HG03378 (cell line): ENCODE measurements around the gene TSPAN18.

Source experiments
- ATAC-seq: cut with Tn5 transposase; IDR thresholded peaks from one replicate; pipeline ENCODE4 v1.9.1; 2021; ENCODE audit warnings: mild to moderate bottlenecking, moderate library complexity; ENCODE audit not compliant: unreplicated experiment

The TSPAN18 gene

GRCh38 chr11:44879432-44879831, 152.7 kb downstream of the TSPAN18 start:
- ATAC-seq: no peak

- ATAC-seq: no peak
These were observed 153.7 kb downstream of the TSPAN18 start for GRCh38 chr11:44880511-44880910.

DNA sequence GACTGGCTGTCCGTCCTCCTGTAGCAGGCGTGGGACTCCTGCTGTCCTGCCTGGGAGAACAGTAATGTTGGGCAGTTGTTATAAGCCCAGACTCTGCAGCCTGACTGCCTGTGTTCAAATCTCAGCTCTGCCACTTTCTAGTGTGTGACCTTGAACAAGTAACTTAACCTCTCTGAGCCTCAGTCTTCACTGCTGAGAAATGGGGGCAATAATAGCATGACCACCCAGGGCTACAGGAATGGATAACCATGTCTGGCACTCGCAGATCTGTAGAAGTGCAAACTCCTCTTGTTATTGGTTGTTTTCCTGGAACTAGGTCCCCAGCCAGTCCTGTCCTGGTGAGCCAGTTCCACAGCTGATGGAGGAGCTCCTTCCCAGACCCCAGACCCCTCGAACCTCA, 154.2 kb downstream of the TSPAN18 start:
- no peak for ATAC-seq

- no peak for ATAC-seq
These were observed 156.5 kb downstream of the TSPAN18 start for GRCh38 chr11:44883277-44883676.

GRCh38 chr11:44884056-44884455, 157.3 kb downstream of the TSPAN18 start:
- ATAC-seq: no peak

DNA sequence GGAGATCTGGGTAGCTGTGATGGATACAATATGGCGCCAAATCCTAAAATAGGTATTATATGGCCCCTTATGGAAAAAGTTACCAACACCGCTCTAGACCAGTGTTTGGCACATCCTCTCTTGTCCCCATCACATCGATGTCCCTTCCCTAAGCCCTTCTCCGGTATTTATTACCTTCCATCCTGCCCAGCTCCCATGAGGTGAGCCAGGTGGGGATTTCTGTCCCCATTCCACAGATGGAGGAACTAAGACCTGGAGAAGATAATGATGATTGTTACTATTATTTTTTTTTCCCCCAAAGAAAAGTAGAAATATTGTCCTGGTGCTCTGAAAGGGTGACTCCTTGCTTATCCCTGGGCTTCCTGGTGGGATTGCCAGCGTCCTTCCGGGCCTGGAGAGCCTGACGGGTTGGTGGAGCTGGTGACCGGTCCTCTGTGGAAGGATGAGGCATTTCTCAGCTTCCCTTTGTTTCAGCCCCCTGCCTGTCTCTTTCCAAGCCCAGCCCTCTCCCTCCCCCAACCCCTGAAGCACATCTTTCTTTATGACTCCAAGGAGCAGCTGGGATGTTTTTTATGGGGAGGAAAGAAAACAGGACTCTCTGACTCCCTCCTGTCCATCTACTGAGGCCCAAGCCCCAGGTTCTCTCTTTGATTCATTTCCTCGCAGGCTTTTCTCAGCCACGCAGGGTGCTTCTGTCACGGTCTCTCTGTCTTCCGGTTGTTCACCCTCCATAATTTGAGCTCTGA, 158.5 kb downstream of the TSPAN18 start:
- no peak for ATAC-seq

- no peak for ATAC-seq
These were observed 159.4 kb downstream of the TSPAN18 start for GRCh38 chr11:44885919-44886789.

GRCh38 chr11:44886790-44887140, 160.0 kb downstream of the TSPAN18 start:
- no peak for ATAC-seq

DNA sequence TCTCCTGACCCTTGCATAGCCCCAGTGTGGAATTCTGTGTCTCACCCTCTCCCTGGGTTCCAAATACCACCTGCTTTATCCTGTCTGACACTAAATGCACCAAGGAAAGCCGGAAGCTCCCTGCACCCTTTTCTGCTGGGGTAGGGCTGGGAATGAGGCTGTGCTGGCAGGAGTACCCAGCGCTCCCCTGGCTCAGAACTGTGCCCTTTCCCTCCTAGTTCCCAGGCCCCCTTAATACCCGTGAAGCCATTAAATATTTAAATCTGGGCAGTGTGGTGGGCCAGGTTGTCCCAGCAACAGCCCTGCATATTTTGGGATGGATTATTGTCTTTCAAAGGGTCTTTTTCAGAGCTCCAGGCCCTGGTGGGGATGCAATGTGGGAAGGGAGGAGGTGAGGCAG, 160.9 kb downstream of the TSPAN18 start:
- no peak for ATAC-seq

DNA sequence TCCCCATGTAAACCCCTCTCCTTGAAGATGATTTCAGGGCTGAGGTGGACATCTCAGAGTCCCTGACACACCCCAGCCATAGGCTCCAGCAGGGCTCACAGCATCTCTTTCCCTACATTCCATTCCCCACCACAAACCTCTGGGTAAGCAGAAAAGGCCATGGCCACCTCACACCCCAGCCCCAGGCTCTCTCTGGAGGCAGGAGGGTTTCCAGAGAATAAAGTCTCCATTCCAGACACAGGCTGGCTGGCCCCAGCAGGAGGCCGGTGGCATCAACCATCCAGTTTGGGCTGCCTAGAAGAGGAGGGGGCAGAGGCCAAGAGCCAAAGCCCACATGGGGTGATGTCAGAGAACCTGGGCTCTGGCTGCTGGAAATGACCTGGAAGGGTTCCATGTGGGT, 162.5 kb downstream of the TSPAN18 start:
- no peak for ATAC-seq

DNA sequence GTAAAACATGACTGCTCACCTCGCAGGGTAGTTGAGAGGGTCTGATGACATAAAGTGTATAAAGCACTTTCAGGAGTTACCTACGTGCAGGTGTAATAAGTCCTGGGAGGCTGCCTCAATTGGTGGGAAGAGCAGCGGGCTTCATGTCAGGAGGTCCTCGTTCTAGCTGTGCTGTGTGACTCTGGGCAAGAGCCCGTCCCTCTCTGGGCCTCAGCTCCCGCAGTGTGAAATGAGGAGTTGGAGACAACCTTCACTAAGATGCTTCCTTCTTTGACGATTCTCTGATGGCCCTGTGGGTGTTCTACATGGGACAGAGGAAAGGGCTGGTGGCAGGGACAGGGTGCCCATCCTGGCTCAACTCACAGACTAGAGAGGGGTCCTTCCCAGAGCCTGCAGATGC, 166.1 kb downstream of the TSPAN18 start:
- ATAC-seq: no peak

GRCh38 chr11:44893308-44893822, 166.6 kb downstream of the TSPAN18 start:
- no peak for ATAC-seq

DNA sequence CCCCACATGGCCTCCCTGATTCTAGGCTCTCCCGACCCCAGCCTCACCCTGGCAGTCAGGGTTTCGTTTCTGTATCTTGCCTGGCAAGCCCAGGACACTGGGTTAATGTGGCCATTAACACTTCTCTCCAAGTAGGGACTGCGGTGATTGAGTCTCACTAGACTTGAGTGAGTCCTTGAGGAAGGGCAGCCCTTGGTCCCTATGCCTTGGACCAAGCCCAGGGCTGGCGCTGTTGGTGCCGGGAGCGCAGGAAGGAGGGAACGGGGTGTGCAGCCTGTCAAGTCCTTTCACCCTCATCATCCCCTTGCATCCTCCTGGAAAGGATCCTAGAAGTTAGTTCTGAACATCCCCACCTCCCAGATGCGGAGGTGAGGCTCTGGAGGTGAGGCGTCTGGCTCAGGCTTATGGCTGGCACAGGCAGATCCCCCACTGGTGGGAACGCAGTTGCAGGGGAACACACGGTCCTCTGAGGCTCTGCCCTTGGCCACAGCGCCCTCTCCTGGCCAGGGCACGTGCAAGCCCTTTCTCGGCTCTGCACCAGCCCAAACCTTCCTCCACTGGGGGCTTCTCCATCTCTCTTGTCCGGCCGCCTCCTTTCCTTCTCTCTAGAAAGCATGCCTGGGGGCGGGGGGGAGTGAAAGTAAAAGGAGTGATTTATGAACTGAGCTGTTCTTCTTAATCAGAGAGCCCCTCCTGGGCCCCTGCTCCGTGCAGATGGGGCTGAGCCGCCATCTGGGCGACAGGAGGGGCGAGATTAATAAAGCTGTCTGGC, 167.3 kb downstream of the TSPAN18 start:
- no peak for ATAC-seq

GRCh38 chr11:44899959-44900358, 173.2 kb downstream of the TSPAN18 start:
- no peak for ATAC-seq

- ATAC-seq: no peak
These were observed 174.4 kb downstream of the TSPAN18 start for GRCh38 chr11:44901120-44901633.

- no peak for ATAC-seq
These were observed 175.0 kb downstream of the TSPAN18 start for GRCh38 chr11:44901786-44902185.

GRCh38 chr11:44903035-44903434, 176.3 kb downstream of the TSPAN18 start:
- no peak for ATAC-seq

DNA sequence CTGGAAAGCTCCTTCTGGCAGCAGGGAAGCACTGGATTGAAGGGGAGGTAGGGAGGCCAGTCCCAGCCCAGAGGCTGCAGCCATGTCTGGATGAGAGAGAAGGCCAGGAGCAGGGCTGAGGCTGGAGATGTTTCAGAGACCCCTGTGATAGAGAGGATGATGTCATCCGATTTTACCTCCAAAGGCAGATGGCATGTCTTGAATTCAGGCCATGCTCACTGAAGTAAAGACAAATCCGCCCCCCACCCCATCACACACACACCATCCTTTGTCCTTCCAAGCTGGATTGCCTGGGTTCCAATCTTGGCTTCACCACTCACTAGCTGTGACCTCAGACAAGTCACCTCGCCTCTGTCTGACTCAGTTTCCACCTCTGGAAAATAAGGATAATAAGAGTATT, 176.8 kb downstream of the TSPAN18 start:
- ATAC-seq: no peak

- no peak for ATAC-seq
These were observed 177.7 kb downstream of the TSPAN18 start for GRCh38 chr11:44904261-44905020.

DNA sequence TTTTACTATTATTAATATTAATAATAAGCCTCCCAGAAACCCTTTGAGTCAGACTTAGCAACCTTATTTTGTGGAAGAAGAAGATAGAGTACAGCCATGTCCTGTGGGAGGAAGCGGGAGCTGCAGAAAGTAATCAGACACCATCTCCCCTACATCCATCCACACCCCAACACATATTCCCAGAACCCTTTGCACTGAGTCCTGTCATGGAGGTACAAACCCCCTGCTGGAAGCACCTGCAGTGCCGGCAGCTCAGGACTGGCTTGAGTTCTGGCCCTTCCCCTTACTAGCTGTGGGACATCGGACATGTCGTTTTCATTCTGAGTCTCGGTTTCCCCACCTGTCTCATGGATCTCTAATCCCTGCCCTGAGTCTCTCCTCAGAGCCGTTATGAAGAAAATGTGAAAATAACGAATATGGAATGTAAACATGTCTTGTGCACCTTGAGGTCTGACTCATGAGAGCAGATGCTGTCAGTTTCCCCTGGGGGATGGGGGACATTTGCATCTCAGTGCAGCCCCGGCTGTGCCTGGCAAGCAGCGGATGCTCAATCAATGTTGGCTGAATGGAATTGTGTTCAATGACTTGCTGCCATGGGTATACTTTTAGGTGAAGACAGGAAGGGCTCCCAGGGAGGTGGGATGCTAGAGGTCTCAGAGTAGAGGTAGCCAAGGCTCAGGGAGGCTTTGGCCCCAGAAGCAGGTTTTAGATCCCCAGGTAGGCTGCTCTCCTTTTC, 178.5 kb downstream of the TSPAN18 start:
- ATAC-seq: no peak
